ENCODE results near the gene TMBIM4.
"Not testable (repeated sequence)": the region's sequence is repeated elsewhere in the genome, so short reads cannot be mapped to it uniquely, and the experiment has no call there.

GRCh38 chr12:66213011-66213410 is 43.2 kb upstream of the TMBIM4 start:
- TF ChIP-seq, protein P1, sequence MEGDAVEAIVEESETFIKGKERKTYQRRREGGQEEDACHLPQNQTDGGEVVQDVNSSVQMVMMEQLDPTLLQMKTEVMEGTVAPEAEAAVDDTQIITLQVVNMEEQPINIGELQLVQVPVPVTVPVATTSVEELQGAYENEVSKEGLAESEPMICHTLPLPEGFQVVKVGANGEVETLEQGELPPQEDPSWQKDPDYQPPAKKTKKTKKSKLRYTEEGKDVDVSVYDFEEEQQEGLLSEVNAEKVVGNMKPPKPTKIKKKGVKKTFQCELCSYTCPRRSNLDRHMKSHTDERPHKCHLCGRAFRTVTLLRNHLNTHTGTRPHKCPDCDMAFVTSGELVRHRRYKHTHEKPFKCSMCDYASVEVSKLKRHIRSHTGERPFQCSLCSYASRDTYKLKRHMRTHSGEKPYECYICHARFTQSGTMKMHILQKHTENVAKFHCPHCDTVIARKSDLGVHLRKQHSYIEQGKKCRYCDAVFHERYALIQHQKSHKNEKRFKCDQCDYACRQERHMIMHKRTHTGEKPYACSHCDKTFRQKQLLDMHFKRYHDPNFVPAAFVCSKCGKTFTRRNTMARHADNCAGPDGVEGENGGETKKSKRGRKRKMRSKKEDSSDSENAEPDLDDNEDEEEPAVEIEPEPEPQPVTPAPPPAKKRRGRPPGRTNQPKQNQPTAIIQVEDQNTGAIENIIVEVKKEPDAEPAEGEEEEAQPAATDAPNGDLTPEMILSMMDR (IDR thresholded peaks at IDR 0.05), result not testable (repeated sequence)
- not testable (repeated sequence) for TF ChIP-seq POLR2AphosphoS5 (IDR thresholded peaks at IDR 0.05)
